Stomach (tissue), 4 donors: ENCODE measurements around the gene ADAM12.

ENCODE experiments used
- CTCF ChIP-seq, 7 experiments: fragments of 450-650 bp in 4 of 7; fragments of 200-600 bp in 3 of 7; sonication (generic) in 3 of 7; IDR thresholded peaks; one replicate each; pipeline ENCODE4 v1.5.1; 2016 to 2019; ENCODE audit warnings: antibody characterized with exemption in 7 of 7, control low read depth in 2 of 7, mild to moderate bottlenecking in 1 of 7
- EP300 ChIP-seq: sonication (generic); formaldehyde crosslinking; IDR thresholded peaks from one replicate; pipeline ENCODE4 v1.6.1; 2017; ENCODE audit warnings: antibody characterized with exemption

DNA sequence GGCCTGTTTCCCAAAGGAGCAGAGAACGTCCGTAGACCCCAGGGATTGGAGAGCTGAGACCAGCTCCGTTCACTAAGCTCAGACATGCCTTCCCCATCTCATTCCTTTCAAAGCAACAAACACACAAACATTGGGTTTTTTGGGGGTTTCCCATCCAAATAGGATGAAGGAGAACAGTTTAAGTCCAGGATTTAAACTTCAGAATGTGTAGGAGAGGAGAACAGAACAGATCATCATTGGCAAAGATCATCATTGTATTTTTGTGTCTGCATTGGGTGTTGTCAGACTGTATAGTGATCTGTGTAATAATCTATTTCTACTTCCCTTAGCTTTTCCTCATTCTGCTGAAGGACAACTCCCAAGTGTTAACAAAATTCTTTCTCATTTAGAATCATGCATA, 314.0 kb downstream of the ADAM12 start:
- TF ChIP-seq CTCF (IDR thresholded peaks at IDR 0.05) = no peak
- TF ChIP-seq EP300 = no peak
